22Rv1 (cell line): ENCODE data around the gene SPEG.

ENCODE experiments used
- ZFX ChIP-seq: fragments of 450-650 bp; IDR thresholded peaks from 2 replicates; pipeline ENCODE4 v1.6.1; 2017; ENCODE audit warnings: antibody characterized with exemption, borderline replicate concordance
- TF ChIP-seq, protein P1 (sequence below): fragments of 450-650 bp; IDR thresholded peaks from 2 replicates; pipeline ENCODE4 v1.5.1; 2017; ENCODE audit warnings: mild to moderate bottlenecking

DNA sequence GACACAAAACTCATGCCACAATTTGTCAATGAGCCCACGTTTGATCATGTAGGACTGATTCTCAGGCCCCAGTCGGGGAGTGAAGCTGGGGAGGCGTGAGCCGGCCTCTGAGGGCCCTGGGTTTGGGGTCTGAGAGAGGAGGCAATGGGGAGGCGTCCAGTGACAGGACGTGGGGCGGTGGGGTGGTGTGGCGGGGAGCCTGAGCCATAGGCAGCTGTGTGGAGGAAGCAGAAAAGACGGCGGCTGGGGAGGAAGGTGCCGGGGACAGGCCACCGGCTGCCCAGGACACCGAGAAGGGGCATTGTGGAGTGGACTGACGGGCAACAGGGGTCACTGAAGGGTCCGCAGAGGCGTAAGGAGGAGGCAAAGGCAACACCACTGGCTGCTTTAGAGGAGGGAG, 101.8 kb downstream of the SPEG start:
- TF ChIP-seq, protein P1, sequence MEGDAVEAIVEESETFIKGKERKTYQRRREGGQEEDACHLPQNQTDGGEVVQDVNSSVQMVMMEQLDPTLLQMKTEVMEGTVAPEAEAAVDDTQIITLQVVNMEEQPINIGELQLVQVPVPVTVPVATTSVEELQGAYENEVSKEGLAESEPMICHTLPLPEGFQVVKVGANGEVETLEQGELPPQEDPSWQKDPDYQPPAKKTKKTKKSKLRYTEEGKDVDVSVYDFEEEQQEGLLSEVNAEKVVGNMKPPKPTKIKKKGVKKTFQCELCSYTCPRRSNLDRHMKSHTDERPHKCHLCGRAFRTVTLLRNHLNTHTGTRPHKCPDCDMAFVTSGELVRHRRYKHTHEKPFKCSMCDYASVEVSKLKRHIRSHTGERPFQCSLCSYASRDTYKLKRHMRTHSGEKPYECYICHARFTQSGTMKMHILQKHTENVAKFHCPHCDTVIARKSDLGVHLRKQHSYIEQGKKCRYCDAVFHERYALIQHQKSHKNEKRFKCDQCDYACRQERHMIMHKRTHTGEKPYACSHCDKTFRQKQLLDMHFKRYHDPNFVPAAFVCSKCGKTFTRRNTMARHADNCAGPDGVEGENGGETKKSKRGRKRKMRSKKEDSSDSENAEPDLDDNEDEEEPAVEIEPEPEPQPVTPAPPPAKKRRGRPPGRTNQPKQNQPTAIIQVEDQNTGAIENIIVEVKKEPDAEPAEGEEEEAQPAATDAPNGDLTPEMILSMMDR = no peak
- TF ChIP-seq ZFX = no peak
